NCI-H2081 (cell line): ENCODE results near the gene ACAN.

ENCODE experiments used
- DNase-seq, 2 experiments: peaks; one replicate each; lab custom pipeline; 2025; lab: John Stamatoyannopoulos, UW

ACAN gene

GRCh38 chr15:88803241-88803919 lies at the start of gene ACAN:
ACAN (plus strand) TSS chr15:88803436; CDS start chr15:88836207, 32,771 bp downstream.
- DNase-seq, result no peak

DNA sequence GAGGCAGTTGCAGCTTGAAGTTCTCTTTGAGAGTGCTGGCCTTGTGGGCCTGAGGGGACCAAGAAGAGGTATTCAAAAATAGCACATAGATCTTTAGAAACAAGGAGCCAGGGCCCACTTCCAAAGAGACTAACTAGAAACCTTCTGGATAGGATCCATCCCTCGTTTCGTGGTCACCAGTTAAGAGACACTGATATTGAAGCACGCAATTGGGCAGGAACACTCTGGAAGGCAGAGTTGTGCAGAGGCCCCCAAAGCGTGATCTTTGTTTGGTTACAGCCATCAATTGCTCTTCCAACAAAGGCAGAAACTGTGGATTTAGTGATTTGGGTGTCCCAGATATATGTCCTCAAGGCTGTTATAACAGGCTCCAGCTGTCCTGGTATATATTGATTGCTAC lies 46.7 kb upstream of the ACAN start:
- no peak for DNase-seq

- no peak for DNase-seq
Measured at GRCh38 chr15:88756921-88757320, 46.3 kb upstream of the ACAN start.

DNA sequence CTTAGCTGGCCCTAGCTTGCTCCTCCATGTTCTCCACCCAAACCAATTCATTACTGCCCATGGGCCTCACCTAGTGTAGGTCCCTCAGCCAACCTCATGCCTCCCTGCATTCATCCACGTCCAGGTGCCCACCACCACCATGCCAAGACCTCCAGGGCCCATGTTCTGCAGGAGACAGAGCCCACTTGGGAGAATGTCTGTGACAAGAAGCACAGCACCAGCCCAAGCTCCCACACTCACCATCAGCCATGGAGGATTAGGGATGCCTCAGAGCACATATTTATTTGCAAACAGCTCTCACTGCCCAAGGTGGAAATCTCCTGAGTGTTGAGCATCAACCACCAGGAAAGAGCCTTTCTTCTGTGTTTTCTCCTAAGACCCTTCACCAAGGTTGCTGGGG lies 43.4 kb upstream of the ACAN start:
- no peak for DNase-seq

DNA sequence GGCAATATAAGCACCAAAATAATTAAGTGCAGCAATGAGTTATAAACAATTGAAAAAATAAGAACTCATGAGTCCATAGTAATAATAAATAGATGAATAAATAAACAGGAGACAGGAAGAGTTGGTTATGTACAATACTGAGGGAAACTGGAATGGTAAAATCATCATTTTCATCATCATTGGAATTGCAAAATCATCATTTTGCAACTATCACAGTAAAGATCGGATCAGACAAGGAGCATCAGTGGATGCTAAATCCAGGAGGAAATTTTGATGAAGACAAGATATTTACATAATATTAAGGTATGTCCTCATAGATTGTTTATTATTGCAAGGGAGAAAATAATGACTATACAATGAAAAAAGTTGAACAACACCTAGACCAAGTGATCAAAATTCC lies 38.8 kb upstream of the ACAN start:
- no peak for DNase-seq

DNA sequence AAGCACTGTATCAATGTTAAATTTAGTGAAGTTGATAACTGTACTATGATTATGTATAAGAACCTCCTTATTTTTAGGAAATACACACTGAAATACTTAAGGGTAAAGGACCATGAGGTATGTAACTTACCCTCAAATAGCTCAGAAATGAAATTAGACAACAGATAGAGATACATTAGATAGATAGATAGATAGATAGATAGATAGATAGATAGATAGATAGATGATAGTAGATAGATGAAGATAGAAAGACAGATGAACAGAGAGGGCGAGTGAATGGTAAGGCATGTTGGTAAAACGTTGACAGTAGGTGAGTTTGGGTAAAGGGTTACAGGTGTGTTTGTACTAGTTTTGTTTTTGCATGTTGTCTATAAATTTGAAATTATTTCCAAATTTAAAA lies 38.0 kb upstream of the ACAN start:
- DNase-seq, result no peak

DNA sequence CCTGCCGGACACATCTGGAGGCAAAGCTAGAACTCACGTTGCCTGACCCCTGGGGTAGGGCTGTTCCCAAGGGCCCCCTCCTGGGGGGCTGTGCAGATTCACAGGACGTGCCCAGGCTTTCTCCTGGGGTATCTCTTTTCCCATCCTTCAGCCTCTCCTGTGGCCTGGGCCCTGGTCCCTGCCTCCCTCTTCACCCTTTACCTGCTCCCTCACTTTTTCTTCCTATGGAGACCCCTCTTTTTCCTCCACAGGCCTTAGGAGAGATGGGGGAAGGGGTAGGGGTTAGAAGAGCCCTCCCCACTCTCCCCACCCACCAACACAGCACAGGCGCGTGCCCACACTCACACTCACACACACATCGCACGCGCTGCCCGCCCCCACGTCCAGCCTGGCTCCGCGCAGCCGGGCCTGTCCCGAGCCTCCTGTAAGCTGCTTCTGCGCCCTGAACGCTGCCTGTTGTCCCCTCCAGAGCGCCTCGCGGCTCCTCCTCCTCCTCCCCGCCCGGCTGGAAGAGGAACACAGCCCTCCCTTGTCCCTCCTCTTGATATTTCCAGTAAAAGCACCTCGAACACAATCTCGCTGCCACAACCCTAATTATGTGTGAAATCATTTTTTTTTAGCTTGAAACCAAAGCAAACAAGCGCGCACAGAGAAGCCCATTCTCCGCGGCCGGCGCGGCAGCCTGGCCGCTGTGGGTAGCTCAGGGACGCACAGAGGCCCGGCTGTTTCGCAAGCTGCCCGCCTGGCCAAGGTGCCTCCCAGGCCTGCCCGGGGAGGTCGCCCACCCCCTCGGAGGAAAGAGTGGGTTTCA lies 33.9 kb upstream of the ACAN start:
- no peak for DNase-seq

DNA sequence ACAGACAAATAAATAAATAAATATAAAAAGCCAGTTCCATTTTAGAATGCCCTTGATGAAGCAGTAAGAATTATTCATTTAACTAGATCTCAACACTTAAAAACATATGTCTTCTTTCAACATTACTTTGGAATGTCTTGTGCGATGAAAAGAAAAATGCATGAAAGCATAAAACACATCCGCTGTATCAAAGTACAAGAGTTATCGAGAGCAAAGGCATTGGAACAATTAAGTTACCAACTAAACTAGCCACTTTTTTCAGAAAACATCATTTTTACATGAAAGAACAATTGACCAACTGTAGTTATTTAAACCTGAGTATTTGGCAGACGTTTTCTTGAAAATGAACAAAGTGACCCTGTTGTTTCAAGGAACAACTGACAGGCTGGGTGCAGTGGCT lies 27.5 kb upstream of the ACAN start:
- DNase-seq, result no peak

DNA sequence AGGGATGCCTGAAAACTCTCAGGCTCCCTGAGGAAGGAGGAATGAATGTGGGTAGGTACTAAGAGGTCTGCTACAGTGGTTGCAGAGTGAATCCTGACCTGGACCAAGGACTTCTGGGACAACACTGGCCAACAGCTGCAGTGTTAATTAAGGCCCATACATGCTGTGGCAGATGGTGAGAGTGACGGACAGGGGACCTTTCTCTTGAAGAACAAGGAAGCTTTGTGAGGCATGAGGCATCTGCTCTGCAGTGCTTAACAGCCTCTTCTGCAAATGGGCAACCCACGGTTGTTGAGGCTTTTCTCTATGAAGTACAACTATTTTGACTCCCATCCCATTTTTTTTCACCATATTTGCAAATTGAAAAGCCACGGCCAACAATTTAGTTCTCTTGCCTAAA lies 26.6 kb upstream of the ACAN start:
- DNase-seq, result no peak

- DNase-seq, result no peak
Measured at GRCh38 chr15:88779944-88780343, 23.3 kb upstream of the ACAN start.

- DNase-seq, result no peak
Measured at GRCh38 chr15:88782465-88782864, 20.8 kb upstream of the ACAN start.

- DNase-seq, result no peak
Measured at GRCh38 chr15:88785217-88785616, 18.0 kb upstream of the ACAN start.

- no peak for DNase-seq
Measured at GRCh38 chr15:88788036-88788435, 15.2 kb upstream of the ACAN start.

GRCh38 chr15:88788816-88789215 lies 14.4 kb upstream of the ACAN start:
- DNase-seq, result no peak

- no peak for DNase-seq
Measured at GRCh38 chr15:88790486-88790885, 12.8 kb upstream of the ACAN start.

DNA sequence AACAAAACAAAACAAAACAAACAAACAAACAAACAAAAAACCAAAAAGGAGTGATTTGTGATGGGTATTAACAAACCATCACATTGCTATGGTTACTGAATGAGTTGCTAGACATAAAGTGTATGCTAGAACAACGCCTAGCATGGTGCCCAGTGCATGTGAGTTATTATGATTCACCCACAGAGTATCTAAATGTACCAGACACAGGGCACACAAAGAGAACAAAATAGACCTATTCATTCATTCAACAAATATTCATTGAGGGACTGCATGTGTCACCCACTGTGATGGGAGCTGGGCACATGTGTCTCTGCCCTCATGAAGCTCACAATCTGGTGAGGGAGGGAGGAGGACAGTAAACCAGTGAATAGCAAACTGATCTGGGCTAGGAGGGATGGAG lies 11.6 kb upstream of the ACAN start:
- no peak for DNase-seq

GRCh38 chr15:88792342-88793282 lies 10.6 kb upstream of the ACAN start:
- DNase-seq, result no peak

DNA sequence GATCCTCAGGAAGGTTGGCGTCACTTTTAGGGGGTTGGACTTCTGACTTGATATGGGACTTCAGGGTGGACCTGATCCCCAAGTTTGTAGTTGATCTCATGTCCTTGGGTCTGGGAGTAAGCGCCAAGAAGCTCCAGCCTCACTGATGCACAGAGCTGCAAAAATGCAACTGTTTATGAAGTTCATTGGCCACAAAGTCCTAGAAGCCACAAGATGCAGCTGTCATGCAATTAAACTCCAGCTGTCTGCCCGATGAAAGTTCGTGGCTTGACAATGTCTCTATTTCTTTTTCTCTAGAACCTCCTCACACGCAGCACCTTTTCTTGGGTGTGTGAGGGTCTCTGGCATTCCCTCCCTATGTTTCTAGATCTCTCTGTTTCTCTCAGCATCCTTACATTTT lies 9.2 kb upstream of the ACAN start:
- DNase-seq, result no peak

DNA sequence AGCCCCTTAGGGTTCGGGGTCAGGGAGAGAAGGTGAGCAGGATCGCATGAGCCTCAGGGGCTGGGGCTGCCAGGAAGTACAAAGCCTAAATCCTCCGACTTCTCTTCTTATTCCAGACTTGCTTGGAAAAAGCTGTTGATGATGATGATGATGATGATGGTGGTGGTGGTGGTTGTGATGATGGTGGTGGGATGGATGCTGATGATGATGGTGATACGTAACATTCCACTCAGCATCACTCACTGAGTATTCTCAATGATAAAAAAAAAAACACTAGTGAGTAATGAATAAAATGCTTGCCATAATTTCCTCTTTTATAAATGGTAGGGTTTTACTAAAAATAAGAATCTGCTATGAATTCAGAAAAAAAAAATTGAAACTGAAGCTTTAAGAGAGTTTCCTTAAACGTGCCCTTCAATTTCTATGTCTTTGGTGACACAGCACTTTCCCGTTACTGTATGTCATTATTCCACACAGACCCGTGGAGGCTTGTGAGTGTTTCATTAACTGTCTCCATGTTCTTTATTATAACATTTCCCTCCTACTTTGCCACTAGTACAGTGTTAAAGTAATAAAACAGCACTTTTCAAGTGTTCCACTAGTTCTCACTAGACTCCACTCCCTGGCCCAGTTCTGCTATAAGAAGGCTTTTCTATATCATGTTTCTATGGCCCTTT lies 5.4 kb upstream of the ACAN start:
- no peak for DNase-seq

- DNase-seq, result no peak
Measured at GRCh38 chr15:88799341-88799740, 3.9 kb upstream of the ACAN start.

GRCh38 chr15:88800026-88800425 lies 3.2 kb upstream of the ACAN start:
- no peak for DNase-seq

- DNase-seq, result no peak
Measured at GRCh38 chr15:88800738-88801137, 2.5 kb upstream of the ACAN start.
